GM12878 (cell line): ENCODE results near the gene KRT79. TPM values are rescaled to one million over a fixed set of nuclear protein-coding genes. Genes with fewer than 3 reads are reported as not detected.

Source experiments
- ATAC-seq: fragments of 200-7000 bp; cut with Tn5 transposase; 3 replicates; pipeline ENCODE4 v1.9.1; 2020; ENCODE audit warnings: mild to moderate bottlenecking, moderate library complexity
- BruUV-seq: library from RNA; stranded (reverse); fragments of 400-500 nt; replicated peaks from 2 replicates; lab custom pipeline; 2021; lab: Mats Ljungman, UMichigan
- CTCF ChIA-PET: fragments of 300-600 bp; sonication (Branson Sonifier 250); formaldehyde crosslinking; extraction: SDS; loops from one replicate; lab custom pipeline; 2021; ENCODE audit warnings: inconsistent platforms; lab: Yijun Ruan, JAX
- POLR2A ChIA-PET: fragments of 350-600 bp; formaldehyde crosslinking; extraction: SDS; loops from one replicate; lab custom pipeline; 2021; ENCODE audit warnings: inconsistent platforms; lab: Charles Lee
- RAD21 ChIA-PET: fragments of 300-600 bp; sonication (Branson Sonifier 250); formaldehyde crosslinking; loops from one replicate; lab custom pipeline; 2023; ENCODE audit warnings: antibody characterized with exemption; ENCODE audit not compliant: unreplicated experiment; lab: Charles Lee
- SMC1A ChIA-PET: fragments of 300-600 bp; sonication (Branson Sonifier 250); formaldehyde crosslinking; loops from one replicate; lab custom pipeline; 2023; ENCODE audit not compliant: unreplicated experiment, uncharacterized antibody; lab: Charles Lee
- DNase-seq: peaks from one replicate; pipeline ENCODE4 v3.0.0-alpha.2; 2011; ENCODE audit warnings: low read depth, low spot score
- FAIRE-seq: peaks from 3 replicates; lab custom pipeline; 2011; peaks lifted over from hg19 to GRCh38; lab: Jason Lieb, UNC
- H2AFZ ChIP-seq: 2 replicates; pipeline ENCODE4 v1.6.0; 2011; ENCODE audit warnings: low read depth, low read length, control low read depth; ENCODE audit not compliant: control insufficient read depth
- H3K27ac ChIP-seq: 2 replicates; pipeline ENCODE4 v1.5.1; 2011; ENCODE audit warnings: control low read depth; ENCODE audit not compliant: control insufficient read depth, insufficient read depth
- H3K27me3 ChIP-seq, 2 experiments: replicated peaks in 1 of 2; 2 replicates each; pipeline versions ENCODE4 v1.6.0 to v1.6.1; 2011; ENCODE audit warnings: low read length in 1 of 2; ENCODE audit not compliant: control insufficient read depth in 2 of 2, insufficient read depth in 2 of 2
- H3K36me3 ChIP-seq, 2 experiments: 2 replicates each; pipeline ENCODE4 v1.5.1; 2011; ENCODE audit warnings: low read length in 1 of 2; ENCODE audit not compliant: control insufficient read depth in 2 of 2, insufficient read depth in 2 of 2
- H3K4me1 ChIP-seq: 2 replicates; pipeline ENCODE4 v1.6.1; 2011; ENCODE audit warnings: mild to moderate bottlenecking, low read length, moderate library complexity, mixed read lengths; ENCODE audit not compliant: control insufficient read depth, insufficient read depth
- H3K4me2 ChIP-seq: 2 replicates; pipeline ENCODE4 v1.6.0; 2011; ENCODE audit warnings: control low read depth; ENCODE audit not compliant: control insufficient read depth, insufficient read depth
- H3K4me3 ChIP-seq: fragments of 200-600 bp; sonication (generic); 2 replicates; pipeline ENCODE4 v1.5.1; 2016
- H3K79me2 ChIP-seq: 2 replicates; pipeline ENCODE4 v1.6.0; 2011; ENCODE audit warnings: low read length; ENCODE audit not compliant: control insufficient read depth, insufficient read depth
- H3K9ac ChIP-seq: 2 replicates; pipeline ENCODE4 v1.8.0; 2011; ENCODE audit warnings: low read length, control low read depth, mixed read lengths; ENCODE audit not compliant: control insufficient read depth, insufficient read depth
- H3K9me3 ChIP-seq: replicated peaks from 3 replicates; pipeline ENCODE4 v1.5.1; 2011; ENCODE audit warnings: mild to moderate bottlenecking, low read length; ENCODE audit not compliant: control insufficient read depth, insufficient read depth
- H4K20me1 ChIP-seq: 2 replicates; pipeline ENCODE4 v1.6.0; 2011; ENCODE audit not compliant: control insufficient read depth, insufficient read depth
- CEBPB ChIP-seq, 2 experiments: fragments of 150-350 bp in 1 of 2; IDR thresholded peaks; 2 replicates each; pipeline ENCODE4 v1.6.1; 2012 to 2014; ENCODE audit warnings: low read depth in 2 of 2, low read length in 2 of 2, borderline replicate concordance in 1 of 2, inconsistent platforms in 1 of 2
- DPF2 ChIP-seq: fragments of 450-650 bp; IDR thresholded peaks from 2 replicates; pipeline ENCODE4 v1.6.1; 2017; ENCODE audit warnings: mild to moderate bottlenecking
- MTA3 ChIP-seq: IDR thresholded peaks from 2 replicates; pipeline ENCODE4 v1.6.1; 2012; ENCODE audit warnings: low read length, inconsistent platforms, borderline replicate concordance
- POU2F2 ChIP-seq: IDR thresholded peaks from 3 replicates; pipeline ENCODE4 v1.6.1; 2011; ENCODE audit warnings: low read depth, mild to moderate bottlenecking, low read length, borderline replicate concordance
- RELA ChIP-seq: fragments of 450-650 bp; IDR thresholded peaks from 2 replicates; pipeline ENCODE4 v1.8.0; 2014; ENCODE audit warnings: borderline replicate concordance; ENCODE audit not compliant: partially characterized antibody
- SRF ChIP-seq, 2 experiments: IDR thresholded peaks; 2 replicates each; pipeline ENCODE4 v1.6.1; 2011; ENCODE audit warnings: low read depth in 2 of 2, low read length in 2 of 2, mild to moderate bottlenecking in 1 of 2, moderate library complexity in 1 of 2
- ZBTB33 ChIP-seq: fragments of 450-650 bp; IDR thresholded peaks from 2 replicates; pipeline ENCODE4 v1.6.1; 2017; ENCODE audit warnings: mild to moderate bottlenecking
- WGBS: methylation state at CpG from one replicate; pipeline ENCODE4 v1.1.6; 2016; ENCODE audit warnings: low lambda C conversion rate; ENCODE audit not compliant: insufficient replicate concordance, insufficient coverage; ENCODE audit errors: missing lambda C conversion rate; 5-methylcytosine and 5-hydroxymethylcytosine counted together
- in situ Hi-C: fragments of 300-500 bp; cut with MboI; formaldehyde crosslinking; loops from 9 replicates; pipeline ENCODE4 v1.14.3; 2018; ENCODE audit warnings: mixed read lengths
- intact Hi-C: fragments of 100-400 bp; cut with micrococcal nuclease; formaldehyde crosslinking; loops from one replicate; pipeline ENCODE4 v1.14.2; 2022; ENCODE audit not compliant: unreplicated experiment
- polyA plus RNA-seq, 11 experiments: library from polyadenylated mRNA; depleted of rRNA in 4 of 11; unstranded in 6 of 11; stranded (reverse) in 5 of 11; fragments of >200 nt; fragmentation: Nextera tagmentation in 4 of 11; fragmentation: Illumina TruSeq in 1 of 11; extraction: Ambion mirVana in 4 of 11; extraction: Trizol in 1 of 11; gene quantifications; 1 replicate in 1 of 11; 2 replicates in 10 of 11; pipeline versions ENCODE4 v1.2.1 to v1.2.3, GENCODE V29; 2011 to 2016; ENCODE audit warnings: inconsistent platforms in 2 of 11, missing spikeins in 2 of 11, low read depth in 1 of 11
- total RNA-seq, 4 experiments: library from RNA; depleted of rRNA in 3 of 4; stranded (reverse); fragments of >200 nt in 3 of 4; fragmentation: Illumina TruSeq in 1 of 4; extraction: Trizol in 1 of 4; gene quantifications; 2 replicates each; pipeline versions ENCODE4 v1.2.1 to v1.2.3, GENCODE V29; 2013 to 2021
- TF ChIP-seq, protein P1 (sequence below): fragments of 450-650 bp; IDR thresholded peaks from 2 replicates; pipeline ENCODE4 v1.6.1; 2018; ENCODE audit warnings: mild to moderate bottlenecking, low read depth, moderate library complexity; ENCODE audit not compliant: partially characterized antibody

KRT79 gene
- total and polyA plus RNA-seq, 10 of the 15 experiments (the other 5 are each of a cell fraction or from before 2014, with no cell fraction given): 0.03 to 0.09 (median 0.07) TPM; not detected in 7

GRCh38 chr12:52813203-52813819 lies 20.8 kb downstream of the KRT79 start:
- Histone ChIP-seq H3K36me3 (no peaks in the 10 kb centered on the region), H3K79me2 (no peaks in the 10 kb centered on the region), H3K4me2 (no peak overlapping the region), H3K27ac (no peak overlapping the region), H4K20me1 (no peaks in the 10 kb centered on the region), H3K4me1 (no peaks in the 10 kb centered on the region), H3K27me3 (peaks cover 0 to 2% of the 10 kb centered on the region in 2 experiments; a peak in 1 of 4 replicates), H3K4me3 (no peak overlapping the region), H3K9me3 (no peaks in the 10 kb centered on the region), H2AFZ (no peak overlapping the region), H3K9ac (no peak overlapping the region)
- ChIA-PET POLR2A (no interaction called here), SMC1A (no interaction called here), CTCF (no interaction called here), RAD21 (no interaction called here)
- WGBS: 20% methylated on average over 10 of the region's 10 CpGs
- intact Hi-C loops (no loop called here), in situ Hi-C loops (no loop called here)
- TF ChIP-seq CEBPB (IDR thresholded peaks at IDR 0.05; ENCODE audit: borderline replicate concordance in 1 of 2, low read depth in 2 of 2, low read length in 2 of 2) (no peak), DPF2 (no peak)
- ATAC-seq (no peak), FAIRE-seq (no peak), DNase-seq (no peak)
- no TSS peak for BruUV-seq

GRCh38 chr12:52812749-52813148 lies 21.4 kb downstream of the KRT79 start:
- Histone ChIP-seq H3K9ac (no peak overlapping the region), H3K27me3 (peaks cover 0 to 3% of the 10 kb centered on the region in 2 experiments; a peak in 2 of 4 replicates), H4K20me1 (no peaks in the 10 kb centered on the region), H3K4me2 (no peak overlapping the region), H3K27ac (no peak overlapping the region), H3K79me2 (no peaks in the 10 kb centered on the region), H3K4me1 (no peaks in the 10 kb centered on the region), H2AFZ (no peak overlapping the region), H3K36me3 (no peaks in the 10 kb centered on the region), H3K9me3 (no peaks in the 10 kb centered on the region), H3K4me3 (no peak overlapping the region)
- TF ChIP-seq MTA3 (no peak), RELA (no peak), POU2F2 (no peak), ZBTB33 (no peak), SRF (IDR thresholded peaks at IDR 0.05; ENCODE audit: low read depth in 2 of 2, low read length in 2 of 2) (no peak)
- TF ChIP-seq, protein P1, sequence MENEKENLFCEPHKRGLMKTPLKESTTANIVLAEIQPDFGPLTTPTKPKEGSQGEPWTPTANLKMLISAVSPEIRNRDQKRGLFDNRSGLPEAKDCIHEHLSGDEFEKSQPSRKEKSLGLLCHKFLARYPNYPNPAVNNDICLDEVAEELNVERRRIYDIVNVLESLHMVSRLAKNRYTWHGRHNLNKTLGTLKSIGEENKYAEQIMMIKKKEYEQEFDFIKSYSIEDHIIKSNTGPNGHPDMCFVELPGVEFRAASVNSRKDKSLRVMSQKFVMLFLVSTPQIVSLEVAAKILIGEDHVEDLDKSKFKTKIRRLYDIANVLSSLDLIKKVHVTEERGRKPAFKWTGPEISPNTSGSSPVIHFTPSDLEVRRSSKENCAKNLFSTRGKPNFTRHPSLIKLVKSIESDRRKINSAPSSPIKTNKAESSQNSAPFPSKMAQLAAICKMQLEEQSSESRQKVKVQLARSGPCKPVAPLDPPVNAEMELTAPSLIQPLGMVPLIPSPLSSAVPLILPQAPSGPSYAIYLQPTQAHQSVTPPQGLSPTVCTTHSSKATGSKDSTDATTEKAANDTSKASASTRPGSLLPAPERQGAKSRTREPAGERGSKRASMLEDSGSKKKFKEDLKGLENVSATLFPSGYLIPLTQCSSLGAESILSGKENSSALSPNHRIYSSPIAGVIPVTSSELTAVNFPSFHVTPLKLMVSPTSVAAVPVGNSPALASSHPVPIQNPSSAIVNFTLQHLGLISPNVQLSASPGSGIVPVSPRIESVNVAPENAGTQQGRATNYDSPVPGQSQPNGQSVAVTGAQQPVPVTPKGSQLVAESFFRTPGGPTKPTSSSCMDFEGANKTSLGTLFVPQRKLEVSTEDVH: no peak
- ChIA-PET RAD21 (no interaction called here), CTCF (no interaction called here), POLR2A (no interaction called here), SMC1A (no interaction called here)
- ATAC-seq (no peak), DNase-seq (no peak), FAIRE-seq (no peak)
- in situ Hi-C loops (no loop called here), intact Hi-C loops (no loop called here)
- no TSS peak for BruUV-seq
- 2% methylated on average over 3 of the region's 3 CpGs for WGBS
